GM19438 (cell line): ENCODE data around the gene LDB3.
"Not testable (repeated sequence)": the region's sequence is repeated elsewhere in the genome, so short reads cannot be mapped to it uniquely, and the experiment has no call there.

Source experiments
- ATAC-seq: cut with Tn5 transposase; IDR thresholded peaks from one replicate; pipeline ENCODE4 v1.9.1; 2021; ENCODE audit warnings: low read depth; ENCODE audit not compliant: unreplicated experiment

Gene LDB3

DNA sequence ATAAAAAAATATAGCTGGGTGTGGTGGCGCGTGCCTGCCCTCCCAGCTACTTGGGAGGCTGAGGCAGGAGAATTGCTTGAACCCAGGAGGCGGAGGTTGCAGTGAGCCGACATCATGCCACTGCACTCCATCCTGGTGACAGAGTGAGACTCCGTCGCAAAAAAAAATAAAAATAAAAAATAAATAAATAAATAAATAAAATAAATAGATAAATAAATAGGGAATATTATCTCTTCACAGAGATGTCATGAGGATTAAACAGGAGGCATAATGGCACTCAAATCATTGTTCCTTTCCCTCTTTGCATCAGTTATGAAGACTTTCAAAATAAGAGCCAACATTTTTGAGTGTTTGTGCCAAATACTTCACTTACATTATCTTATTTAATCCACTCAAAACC, 56.1 kb downstream of the LDB3 start:
- no peak for ATAC-seq

- no peak for ATAC-seq
Observed at GRCh38 chr10:86725980-86726676, 57.8 kb downstream of the LDB3 start.

GRCh38 chr10:86726677-86726999, 58.3 kb downstream of the LDB3 start:
- no peak for ATAC-seq

DNA sequence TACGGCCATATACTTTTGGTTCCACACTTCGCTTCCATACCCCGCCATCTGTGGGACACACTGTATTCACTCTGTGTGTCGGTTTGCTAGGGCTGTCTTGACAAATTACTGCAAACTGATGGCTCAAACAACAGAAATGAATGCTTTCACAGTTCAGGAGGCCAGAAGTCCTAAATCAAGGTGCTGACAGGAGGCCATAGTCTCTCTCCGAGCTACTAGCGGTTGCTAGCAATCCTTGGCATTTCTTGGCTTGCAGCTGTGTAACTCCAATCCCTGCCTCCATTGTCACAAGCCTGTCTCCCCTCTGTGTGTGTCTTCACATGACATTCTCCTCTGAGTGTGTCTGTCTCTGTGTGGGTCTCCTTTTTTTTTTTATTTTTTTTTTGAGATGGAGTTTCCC, 59.2 kb downstream of the LDB3 start:
- ATAC-seq: no peak

DNA sequence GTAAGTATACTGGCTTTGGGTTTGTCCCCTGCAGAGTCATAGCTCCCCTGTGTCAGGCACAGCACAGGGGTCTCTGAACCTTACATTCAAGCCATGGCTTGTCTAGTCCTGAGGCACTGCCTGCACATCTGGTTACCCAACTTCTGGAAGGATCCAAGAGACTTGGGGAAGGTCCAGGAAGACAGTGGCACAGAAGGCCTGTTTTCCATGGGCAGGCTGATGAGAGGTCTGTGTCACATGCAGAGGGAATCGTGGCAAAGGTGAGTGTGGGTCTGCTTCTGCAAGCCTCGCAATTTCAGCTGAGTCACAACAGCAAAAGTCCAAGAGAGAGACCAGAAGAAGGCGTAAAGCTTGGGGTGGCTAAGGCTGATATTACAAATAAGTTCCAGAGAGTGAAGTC, 59.7 kb downstream of the LDB3 start:
- ATAC-seq: no peak

DNA sequence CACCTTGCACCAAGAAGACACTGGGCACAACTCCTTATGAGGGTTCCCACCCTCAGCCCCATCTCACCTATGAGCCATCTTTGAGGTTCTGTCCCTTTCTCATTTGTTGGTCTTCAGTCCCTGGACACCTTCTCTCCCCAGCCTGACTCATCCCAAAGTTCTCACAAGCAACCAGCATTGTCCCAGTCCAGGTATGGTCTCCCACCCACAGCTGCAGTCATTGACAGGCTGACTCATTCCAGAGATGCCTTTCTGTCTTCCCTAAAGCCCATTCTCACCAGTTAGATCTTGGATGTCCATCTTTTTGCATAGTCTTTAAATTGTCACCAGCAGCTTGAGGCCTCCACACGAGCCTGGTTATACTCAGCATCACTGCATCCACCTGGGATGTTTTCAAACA, 61.4 kb downstream of the LDB3 start:
- no peak for ATAC-seq

GRCh38 chr10:86730227-86730626, 61.9 kb downstream of the LDB3 start:
- no peak for ATAC-seq

DNA sequence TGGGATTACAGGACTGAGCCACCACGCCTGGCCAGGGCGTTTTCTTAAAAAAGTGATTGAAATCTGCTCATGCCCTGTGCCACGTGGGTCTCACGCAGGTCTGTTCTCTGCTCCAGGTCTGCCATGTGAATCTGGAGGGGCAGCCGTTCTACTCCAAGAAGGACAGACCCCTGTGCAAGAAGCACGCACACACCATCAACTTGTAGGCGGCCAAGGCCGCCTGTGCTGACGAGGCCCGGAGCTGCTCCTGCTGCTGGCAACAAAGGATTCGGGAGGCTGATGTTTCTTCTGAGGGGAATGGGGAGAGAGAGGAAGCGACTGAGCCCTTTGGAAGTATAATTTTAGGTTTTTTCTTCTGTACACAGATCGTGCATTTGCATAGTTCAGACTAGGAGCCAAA, 64.5 kb downstream of the LDB3 start:
- no peak for ATAC-seq

DNA sequence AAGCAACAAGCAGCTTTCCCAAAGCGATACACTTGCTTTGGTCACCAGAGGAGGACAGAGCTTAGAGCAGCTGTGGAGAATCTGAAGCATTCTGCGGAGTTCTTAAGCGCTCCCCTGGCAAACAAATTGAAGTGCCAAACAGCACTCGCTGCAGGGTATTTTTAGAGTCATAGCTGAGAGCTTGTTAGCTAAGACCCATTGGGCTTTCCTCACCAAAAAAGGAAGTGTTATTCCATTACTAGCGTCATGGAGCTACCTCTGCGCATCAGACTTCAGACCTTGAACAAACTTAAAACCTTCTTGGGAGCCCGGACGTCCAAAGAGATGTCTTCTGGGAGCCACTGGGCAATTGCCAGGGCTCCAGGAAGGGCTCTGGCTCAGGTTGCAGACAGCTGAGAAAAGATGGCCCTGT, 65.0 kb downstream of the LDB3 start:
- ATAC-seq: no peak

DNA sequence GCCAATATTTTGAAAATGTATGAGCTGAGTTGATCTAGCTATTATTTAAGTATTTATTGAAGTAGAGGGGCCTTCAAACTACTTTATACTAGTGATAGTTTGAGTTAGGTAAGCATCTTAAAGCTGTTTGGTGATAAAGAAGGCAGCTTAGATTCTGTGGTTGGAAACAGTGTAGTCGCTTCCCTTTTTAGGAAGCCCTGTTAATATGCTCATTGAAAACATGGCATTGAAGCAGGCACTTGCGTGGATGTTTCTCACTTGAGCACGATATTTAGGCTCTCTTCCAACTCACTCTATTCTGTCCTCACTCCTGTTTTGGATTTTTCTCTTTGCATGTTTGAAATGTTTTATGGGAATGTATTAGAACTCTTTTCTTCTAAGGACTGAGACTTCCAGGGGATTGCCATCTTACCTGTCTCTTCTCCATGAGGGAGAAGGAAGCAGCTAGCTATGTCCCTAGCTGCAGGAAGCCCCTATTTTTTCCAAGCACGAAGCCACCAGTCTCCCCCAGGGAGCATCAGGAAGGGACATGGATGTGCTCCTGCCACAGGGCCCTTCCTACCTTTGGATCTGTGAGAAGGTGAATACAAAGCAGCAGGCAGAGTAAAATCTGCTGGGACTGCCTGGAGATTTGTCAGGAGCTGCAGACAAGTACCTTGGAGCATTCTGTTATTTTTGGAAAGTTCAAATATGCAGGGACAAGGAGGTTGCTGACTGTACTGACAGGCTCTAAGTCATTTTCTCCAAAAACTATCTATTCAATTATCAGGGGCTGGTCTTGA, 66.1 kb downstream of the LDB3 start:
- ATAC-seq: no peak

DNA sequence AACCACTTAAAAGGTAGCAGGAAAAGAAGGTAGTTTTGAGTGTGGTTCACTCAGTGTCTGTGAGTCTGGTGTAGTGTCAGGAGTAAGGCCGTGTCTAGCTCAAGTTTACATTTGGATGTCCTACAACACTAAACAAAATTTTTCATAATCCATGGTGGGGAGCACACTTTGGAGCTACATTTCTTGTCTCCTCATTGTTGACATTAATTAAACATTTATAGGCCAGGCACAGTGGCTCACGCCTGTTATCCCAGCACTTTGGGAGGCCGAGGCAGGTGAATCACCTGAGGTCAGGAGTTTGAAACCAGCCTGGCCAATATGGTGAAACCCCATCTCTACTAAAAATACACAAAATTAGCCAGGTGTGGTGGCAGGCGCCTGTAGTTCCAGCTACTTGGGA, 67.0 kb downstream of the LDB3 start:
- not testable (repeated sequence) for ATAC-seq

DNA sequence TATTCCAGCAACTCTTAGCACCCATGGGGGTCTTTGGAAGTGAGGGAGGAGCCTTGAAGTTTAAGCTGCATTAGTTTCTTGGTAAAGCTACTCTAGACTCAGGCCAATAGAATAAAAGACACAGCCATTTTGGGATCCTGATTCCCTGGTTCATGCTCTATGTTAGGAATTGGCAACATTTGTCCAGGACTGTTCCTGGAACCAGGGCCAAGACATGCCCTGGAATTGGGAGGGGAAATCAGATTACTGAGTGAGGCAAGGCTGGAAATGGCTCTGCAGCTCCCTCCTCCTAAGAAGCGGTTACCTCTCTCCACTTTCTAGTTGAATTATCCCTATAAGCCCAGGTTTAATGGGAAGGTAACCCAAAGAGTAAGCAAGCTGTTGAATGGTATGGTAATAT, 73.9 kb downstream of the LDB3 start:
- no peak for ATAC-seq

DNA sequence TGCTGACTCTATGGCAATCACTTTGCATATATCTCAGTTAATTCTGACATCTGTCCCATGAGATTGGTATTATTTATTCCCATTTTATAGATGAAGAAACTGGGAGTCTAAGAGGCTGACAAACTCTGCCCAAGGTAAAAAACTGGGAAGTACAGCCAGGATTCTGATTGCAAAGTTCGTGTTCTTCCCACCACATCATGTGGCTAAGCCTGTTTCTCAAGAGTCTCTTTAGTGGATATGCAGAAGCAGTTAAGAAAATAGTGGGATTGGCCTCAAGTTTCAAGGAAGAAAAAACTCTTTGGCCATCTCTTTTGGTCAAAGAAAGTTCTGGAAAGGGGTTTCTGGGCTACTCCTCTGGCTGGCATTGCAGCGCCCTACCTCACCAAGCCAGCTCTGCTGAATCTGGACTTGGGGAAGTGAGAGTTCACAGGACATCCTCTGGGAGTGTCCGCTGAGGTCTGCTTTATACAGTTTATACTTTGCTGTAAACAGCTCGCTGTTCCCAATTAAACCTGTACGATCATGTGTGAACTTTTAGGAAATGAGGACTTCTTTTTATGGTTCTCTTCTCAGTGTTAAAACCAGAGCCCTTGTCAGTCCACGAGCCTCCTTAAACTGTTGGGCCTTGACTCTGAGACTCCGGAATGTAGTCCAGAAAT, 75.9 kb downstream of the LDB3 start:
- no peak for ATAC-seq

GRCh38 chr10:86747796-86748581, 79.7 kb downstream of the LDB3 start:
- no peak for ATAC-seq

GRCh38 chr10:86749854-86750253, 81.5 kb downstream of the LDB3 start:
- ATAC-seq: no peak

- ATAC-seq: no peak
Observed at GRCh38 chr10:86751477-86751876, 83.2 kb downstream of the LDB3 start.

DNA sequence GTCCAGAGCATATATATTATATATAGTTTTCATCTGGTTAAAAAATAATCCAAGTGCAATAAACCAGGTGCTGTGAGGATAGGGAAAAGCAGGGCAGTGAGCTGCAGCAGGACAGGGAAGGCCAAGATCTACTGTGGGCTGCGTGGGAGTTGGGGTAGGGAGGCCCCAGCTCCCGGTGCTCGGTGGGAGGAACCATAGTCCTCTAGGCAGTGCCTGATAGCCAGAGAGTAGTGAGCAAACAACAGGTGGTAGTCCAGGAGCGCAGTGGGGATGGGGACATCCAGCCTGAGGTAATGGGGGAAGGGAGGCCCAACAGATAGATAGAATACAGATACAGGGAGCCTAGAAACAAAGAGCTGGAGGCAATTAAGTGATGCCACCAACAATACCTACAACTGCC, 84.0 kb downstream of the LDB3 start:
- ATAC-seq: no peak

- ATAC-seq: no peak
Observed at GRCh38 chr10:86753051-86753450, 84.7 kb downstream of the LDB3 start.

- ATAC-seq: no peak
Observed at GRCh38 chr10:86753638-86754434, 85.5 kb downstream of the LDB3 start.

- no peak for ATAC-seq
Observed at GRCh38 chr10:86755454-86755739, 87.1 kb downstream of the LDB3 start.
